ENCODE results near the gene KRT36.

KRT36 gene

DNA sequence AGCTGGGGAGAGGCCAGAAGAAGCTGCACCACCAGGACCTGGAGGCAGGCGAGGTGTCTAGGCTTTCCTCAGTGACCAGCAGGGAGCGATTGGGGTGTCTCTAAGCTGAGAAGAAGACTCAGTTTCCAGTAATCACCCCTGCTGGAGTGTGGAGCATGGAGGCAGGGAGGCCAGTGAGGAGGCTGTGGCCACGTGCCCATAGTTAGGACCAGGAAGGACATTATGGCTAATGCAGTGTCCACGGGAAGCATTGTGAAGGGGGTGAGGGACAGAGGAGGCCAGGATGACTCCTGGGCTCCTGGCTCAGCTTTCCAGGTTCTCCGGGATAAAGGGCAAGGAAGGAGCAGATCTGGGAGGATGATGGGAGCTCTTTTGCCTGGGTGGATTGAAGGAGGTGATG, 10.0 kb upstream of the KRT36 start:
- H3K4me3 ChIP-seq (ENCODE audit: low read depth, low read length): no peak overlapping the region
- TF ChIP-seq, protein P1, sequence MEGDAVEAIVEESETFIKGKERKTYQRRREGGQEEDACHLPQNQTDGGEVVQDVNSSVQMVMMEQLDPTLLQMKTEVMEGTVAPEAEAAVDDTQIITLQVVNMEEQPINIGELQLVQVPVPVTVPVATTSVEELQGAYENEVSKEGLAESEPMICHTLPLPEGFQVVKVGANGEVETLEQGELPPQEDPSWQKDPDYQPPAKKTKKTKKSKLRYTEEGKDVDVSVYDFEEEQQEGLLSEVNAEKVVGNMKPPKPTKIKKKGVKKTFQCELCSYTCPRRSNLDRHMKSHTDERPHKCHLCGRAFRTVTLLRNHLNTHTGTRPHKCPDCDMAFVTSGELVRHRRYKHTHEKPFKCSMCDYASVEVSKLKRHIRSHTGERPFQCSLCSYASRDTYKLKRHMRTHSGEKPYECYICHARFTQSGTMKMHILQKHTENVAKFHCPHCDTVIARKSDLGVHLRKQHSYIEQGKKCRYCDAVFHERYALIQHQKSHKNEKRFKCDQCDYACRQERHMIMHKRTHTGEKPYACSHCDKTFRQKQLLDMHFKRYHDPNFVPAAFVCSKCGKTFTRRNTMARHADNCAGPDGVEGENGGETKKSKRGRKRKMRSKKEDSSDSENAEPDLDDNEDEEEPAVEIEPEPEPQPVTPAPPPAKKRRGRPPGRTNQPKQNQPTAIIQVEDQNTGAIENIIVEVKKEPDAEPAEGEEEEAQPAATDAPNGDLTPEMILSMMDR (IDR thresholded peaks at IDR 0.05; ENCODE audit: low read depth, low read length): no peak

DNA sequence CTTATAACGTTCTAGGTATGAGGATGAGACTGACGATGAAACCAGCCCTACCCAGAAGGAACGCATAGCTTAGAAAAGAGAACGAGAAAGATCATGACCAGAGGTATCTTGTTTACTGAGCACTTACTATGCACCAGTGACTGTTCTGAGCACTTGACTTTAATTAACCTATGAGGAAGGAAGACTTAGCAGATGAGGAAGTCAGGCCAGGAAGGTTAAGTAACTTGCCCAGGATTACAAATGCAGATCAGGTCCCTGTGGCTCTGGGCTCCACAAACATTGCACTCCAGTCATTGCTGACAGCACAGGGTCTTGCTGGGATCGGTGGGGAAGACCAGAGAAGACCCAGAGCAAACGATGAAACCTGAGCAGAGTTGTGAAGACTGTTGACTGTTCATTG, 8.6 kb upstream of the KRT36 start:
- TF ChIP-seq, protein P1 (IDR thresholded peaks at IDR 0.05; ENCODE audit: low read depth, low read length): no peak
- H3K4me3 ChIP-seq (ENCODE audit: low read depth, low read length): no peak overlapping the region

DNA sequence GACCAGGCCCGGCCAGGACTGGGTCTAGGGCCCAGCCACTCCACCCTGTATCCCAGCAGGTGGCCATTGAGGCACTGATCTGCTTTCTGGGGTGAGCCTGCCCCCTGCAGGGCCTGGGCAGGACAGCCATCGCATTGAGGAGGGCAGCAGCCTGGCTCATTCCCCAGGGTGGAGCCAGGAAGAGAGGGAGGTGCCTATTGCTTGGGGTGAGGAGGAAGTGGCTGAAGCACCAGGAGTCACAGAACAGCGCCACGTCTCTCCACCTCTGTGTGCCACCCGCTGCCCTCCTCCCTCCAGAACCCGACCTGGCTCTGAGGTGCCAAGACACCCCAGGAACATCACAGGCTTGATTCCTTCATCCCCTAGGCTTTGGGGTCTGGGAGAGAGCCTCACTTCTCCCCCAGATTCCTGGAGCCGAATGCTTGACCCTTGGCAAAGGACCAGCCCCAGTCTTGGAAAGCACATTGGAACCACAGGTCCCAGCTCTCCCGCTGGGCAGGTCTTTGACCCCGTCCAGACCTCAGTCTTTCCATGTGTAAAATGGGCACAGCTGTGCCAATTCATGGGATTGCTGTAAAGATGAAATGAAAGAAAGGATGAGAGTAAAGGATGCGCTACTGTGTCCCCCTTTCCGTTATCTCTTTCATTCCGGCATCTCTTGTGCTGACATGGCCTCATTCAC, 7.2 kb upstream of the KRT36 start:
- TF ChIP-seq, protein P1 (IDR thresholded peaks at IDR 0.05; ENCODE audit: low read depth, low read length): peak; percentile 84
- H3K4me3 ChIP-seq (ENCODE audit: low read depth, low read length): no peak overlapping the region

- H3K4me3 ChIP-seq (ENCODE audit: low read depth, low read length): no peak overlapping the region
- TF ChIP-seq, protein P1 (IDR thresholded peaks at IDR 0.05; ENCODE audit: low read depth, low read length): no peak
These were observed 4.8 kb upstream of the KRT36 start for GRCh38 chr17:41494524-41494923.

- TF ChIP-seq, protein P1 (IDR thresholded peaks at IDR 0.05; ENCODE audit: low read depth, low read length): no peak
These were observed 3.1 kb upstream of the KRT36 start for GRCh38 chr17:41492771-41493170.

DNA sequence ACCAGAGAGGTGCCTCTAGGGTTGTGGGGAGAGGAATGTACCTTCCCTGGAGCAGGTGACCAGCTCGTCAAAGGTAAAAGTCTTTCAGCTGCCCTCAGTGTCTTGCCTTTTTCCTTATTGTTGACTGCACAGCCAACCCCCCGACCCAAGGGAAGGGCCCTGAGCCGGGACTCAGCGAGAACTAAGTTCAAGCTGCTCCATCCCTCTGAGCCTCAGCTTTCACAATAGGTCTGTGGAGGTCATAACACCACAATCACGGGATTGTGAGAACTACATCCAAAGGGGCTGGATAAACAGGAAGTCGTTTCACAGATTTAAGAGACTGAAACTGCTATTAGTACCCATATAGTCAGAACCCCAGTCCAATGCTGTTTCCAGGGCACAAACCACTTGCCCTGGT, 2.6 kb upstream of the KRT36 start:
- no peak overlapping the region for H3K4me3 ChIP-seq (ENCODE audit: low read depth, low read length)
- TF ChIP-seq, protein P1 (IDR thresholded peaks at IDR 0.05; ENCODE audit: low read depth, low read length): no peak

More at GRCh38 chr17:41492771-41493170, 3.1 kb upstream of the KRT36 start:
- H3K4me3 ChIP-seq (ENCODE audit: low read depth, low read length): no peak overlapping the region

DNA sequence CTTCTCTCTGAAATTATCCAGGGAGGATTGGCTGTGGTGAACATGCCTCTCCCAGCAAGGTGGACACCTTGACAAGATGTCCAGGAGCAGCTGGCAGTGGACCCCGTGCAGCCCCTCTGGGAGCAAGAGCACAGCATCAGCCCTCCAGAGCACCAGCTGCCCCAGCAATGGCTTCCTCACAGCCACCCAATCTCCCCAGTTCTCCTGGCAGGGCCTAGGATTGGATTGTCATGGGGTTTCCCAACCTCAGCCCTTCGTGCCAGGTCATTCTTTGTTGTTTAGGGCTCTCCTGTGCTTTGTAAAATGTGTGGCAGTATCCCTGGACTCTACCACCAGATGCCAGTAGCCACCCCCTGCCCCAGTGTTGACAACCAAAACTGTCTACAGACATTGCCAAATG, 1.8 kb upstream of the KRT36 start:
- TF ChIP-seq, protein P1 (IDR thresholded peaks at IDR 0.05; ENCODE audit: low read depth, low read length): no peak
- H3K4me3 ChIP-seq (ENCODE audit: low read depth, low read length): no peak overlapping the region
